ENCODE results near the gene CES1.

DNA sequence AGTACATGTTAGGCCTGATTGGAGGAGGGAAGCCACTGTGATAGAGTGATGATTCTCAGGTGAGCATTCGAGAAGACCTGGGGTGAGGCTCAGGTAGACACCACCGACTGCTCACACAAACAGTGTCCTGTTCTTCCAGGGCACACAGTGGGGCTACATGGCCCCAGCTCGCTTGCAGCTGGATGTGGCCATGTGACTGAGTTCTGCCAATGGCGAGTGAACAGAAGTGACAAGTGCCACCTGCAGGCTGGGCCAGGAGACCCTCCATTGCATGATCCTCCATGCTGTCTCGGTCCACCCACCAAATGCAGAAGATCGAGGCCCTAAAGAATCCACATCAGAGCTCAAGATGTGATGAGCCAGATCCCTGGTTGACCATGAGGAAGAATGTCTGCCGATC is 36.1 kb upstream of the CES1 start:
- TF ChIP-seq POLR2A (IDR thresholded peaks at IDR 0.05) (no peak), EP300 (IDR thresholded peaks at IDR 0.05; ENCODE audit: low read depth) (no peak), CTCF (IDR thresholded peaks at IDR 0.05) (no peak), POLR2AphosphoS5 (IDR thresholded peaks at IDR 0.05) (no peak)

Data from transverse colon (tissue), 4 donors.